ENCODE data around the gene MTUS2.

GRCh38 chr13:28820099-28821051, at the start of gene MTUS2:
- TF ChIP-seq JUN (IDR thresholded peaks at IDR 0.05) (no peak), SREBF2 (IDR thresholded peaks at IDR 0.05) (no peak), HDAC2 (IDR thresholded peaks at IDR 0.05) (no peak), SMC3 (IDR thresholded peaks at IDR 0.05) (no peak), POLR2A (IDR thresholded peaks at IDR 0.05; ENCODE audit: low read length) (no peak), POLR2AphosphoS2 (conservative IDR thresholded peaks at IDR 0.05; ENCODE audit: low read length) (no peak), RNF2 (IDR thresholded peaks at IDR 0.05; ENCODE audit: borderline replicate concordance, low read depth) (no peak), MAZ (IDR thresholded peaks at IDR 0.05; ENCODE audit: borderline replicate concordance, low read depth, low read length) (no peak), NR3C1 (IDR thresholded peaks at IDR 0.05) (no peak)
- TF ChIP-seq, protein P1, sequence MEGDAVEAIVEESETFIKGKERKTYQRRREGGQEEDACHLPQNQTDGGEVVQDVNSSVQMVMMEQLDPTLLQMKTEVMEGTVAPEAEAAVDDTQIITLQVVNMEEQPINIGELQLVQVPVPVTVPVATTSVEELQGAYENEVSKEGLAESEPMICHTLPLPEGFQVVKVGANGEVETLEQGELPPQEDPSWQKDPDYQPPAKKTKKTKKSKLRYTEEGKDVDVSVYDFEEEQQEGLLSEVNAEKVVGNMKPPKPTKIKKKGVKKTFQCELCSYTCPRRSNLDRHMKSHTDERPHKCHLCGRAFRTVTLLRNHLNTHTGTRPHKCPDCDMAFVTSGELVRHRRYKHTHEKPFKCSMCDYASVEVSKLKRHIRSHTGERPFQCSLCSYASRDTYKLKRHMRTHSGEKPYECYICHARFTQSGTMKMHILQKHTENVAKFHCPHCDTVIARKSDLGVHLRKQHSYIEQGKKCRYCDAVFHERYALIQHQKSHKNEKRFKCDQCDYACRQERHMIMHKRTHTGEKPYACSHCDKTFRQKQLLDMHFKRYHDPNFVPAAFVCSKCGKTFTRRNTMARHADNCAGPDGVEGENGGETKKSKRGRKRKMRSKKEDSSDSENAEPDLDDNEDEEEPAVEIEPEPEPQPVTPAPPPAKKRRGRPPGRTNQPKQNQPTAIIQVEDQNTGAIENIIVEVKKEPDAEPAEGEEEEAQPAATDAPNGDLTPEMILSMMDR (IDR thresholded peaks at IDR 0.05) = no peak
- TF ChIP-seq, protein P2, sequence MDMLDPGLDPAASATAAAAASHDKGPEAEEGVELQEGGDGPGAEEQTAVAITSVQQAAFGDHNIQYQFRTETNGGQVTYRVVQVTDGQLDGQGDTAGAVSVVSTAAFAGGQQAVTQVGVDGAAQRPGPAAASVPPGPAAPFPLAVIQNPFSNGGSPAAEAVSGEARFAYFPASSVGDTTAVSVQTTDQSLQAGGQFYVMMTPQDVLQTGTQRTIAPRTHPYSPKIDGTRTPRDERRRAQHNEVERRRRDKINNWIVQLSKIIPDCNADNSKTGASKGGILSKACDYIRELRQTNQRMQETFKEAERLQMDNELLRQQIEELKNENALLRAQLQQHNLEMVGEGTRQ (IDR thresholded peaks at IDR 0.05) = no peak
